Caco-2 (cell line): ENCODE results near the gene RGS8. TPM values are rescaled to one million over a fixed set of nuclear protein-coding genes. Genes with fewer than 3 reads are reported as not detected.

Experiments
- BruUV-seq: library from RNA; stranded (reverse); fragments of 400-500 nt; replicated peaks from 2 replicates; lab custom pipeline; 2021; lab: Mats Ljungman, UMichigan
- CTCF ChIA-PET: fragments of 300-600 bp; sonication (Branson Sonifier 250); formaldehyde crosslinking; loops from one replicate; lab custom pipeline; 2022; ENCODE audit warnings: antibody characterized with exemption; lab: Charles Lee
- POLR2A ChIA-PET: fragments of 300-600 bp; sonication (Branson Sonifier 250); formaldehyde crosslinking; loops from one replicate; lab custom pipeline; 2022; ENCODE audit warnings: antibody characterized with exemption; lab: Charles Lee
- DNase-seq, 2 experiments: peaks; one replicate each; pipeline versions ENCODE4 v3.0.0 to v3.0.0-alpha.2; 2020 to 2022
- H3K27me3 ChIP-seq: replicated peaks from 2 replicates; pipeline ENCODE4 v1.6.0; 2011; ENCODE audit warnings: low read length; ENCODE audit not compliant: control insufficient read depth, insufficient read depth
- H3K36me3 ChIP-seq: 2 replicates; pipeline ENCODE4 v1.5.1; 2011; ENCODE audit warnings: low read length; ENCODE audit not compliant: control insufficient read depth, insufficient read depth
- H3K4me1 ChIP-seq: fragments of 250-450 bp; sonication (Bioruptor Pico); 2 replicates; pipeline ENCODE4 v1.5.1; 2020; ENCODE audit warnings: mild to moderate bottlenecking
- H3K4me3 ChIP-seq: 2 replicates; pipeline ENCODE4 v1.5.1; 2011; ENCODE audit warnings: low read depth, mild to moderate bottlenecking, control low read depth, low read length
- H3K9me3 ChIP-seq: fragments of 250-450 bp; sonication (Bioruptor Pico); 2 replicates; pipeline ENCODE4 v1.5.1; 2020; ENCODE audit warnings: mild to moderate bottlenecking, moderate library complexity
- H3K27ac Mint-ChIP-seq: one replicate; pipeline ENCODE4 v1.8.0; 2022; ENCODE audit warnings: mixed read lengths; ENCODE audit not compliant: unreplicated experiment
- H3K27me3 Mint-ChIP-seq: one replicate; pipeline ENCODE4 v1.8.0; 2022; ENCODE audit warnings: mixed read lengths; ENCODE audit not compliant: insufficient read depth, unreplicated experiment
- H3K36me3 Mint-ChIP-seq: one replicate; pipeline ENCODE4 v1.8.0; 2022; ENCODE audit warnings: mild to moderate bottlenecking, mixed read lengths; ENCODE audit not compliant: insufficient read depth, unreplicated experiment
- H3K4me1 Mint-ChIP-seq: one replicate; pipeline ENCODE4 v1.8.0; 2022; ENCODE audit warnings: low read depth, mixed read lengths; ENCODE audit not compliant: unreplicated experiment
- H3K4me3 Mint-ChIP-seq: one replicate; pipeline ENCODE4 v1.8.0; 2022; ENCODE audit warnings: mild to moderate bottlenecking, moderate library complexity, mixed read lengths; ENCODE audit not compliant: unreplicated experiment
- H3K9me3 Mint-ChIP-seq: one replicate; pipeline ENCODE4 v1.8.0; 2022; ENCODE audit warnings: mixed read lengths; ENCODE audit not compliant: unreplicated experiment
- CTCF ChIP-seq, 2 experiments: fragments of 200-600 bp in 1 of 2; IDR thresholded peaks; 1 replicate in 1 of 2; 2 replicates in 1 of 2; pipeline versions ENCODE4 v1.5.1 to v1.8.0; 2011 to 2022; ENCODE audit warnings: antibody characterized with exemption in 1 of 2, control low read depth in 1 of 2, inconsistent platforms in 1 of 2, low read depth in 1 of 2, low read length in 1 of 2, mild to moderate bottlenecking in 1 of 2, moderate library complexity in 1 of 2; ENCODE audit not compliant: insufficient read depth in 1 of 2, severe bottlenecking in 1 of 2, unreplicated experiment in 1 of 2
- intact Hi-C: fragments of 100-400 bp; cut with micrococcal nuclease; formaldehyde crosslinking; loops from one replicate; pipeline ENCODE4 v1.10.0; 2022; ENCODE audit not compliant: unreplicated experiment
- total RNA-seq: library from RNA; stranded (reverse); gene quantifications from 2 replicates; pipeline ENCODE4 v1.2.3, GENCODE V29; 2022

The RGS8 gene
- total RNA-seq, 1 experiment from 2014 or later: not detected

GRCh38 chr1:182658055-182658454 lies 26.3 kb downstream of the RGS8 start:
- Mint-ChIP-seq H3K27ac (no peak overlapping the region), H3K27me3 (peaks cover 2% of the 10 kb centered on the region), H3K9me3 (no peaks in the 10 kb centered on the region), H3K36me3 (no peaks in the 10 kb centered on the region), H3K4me1 (no peaks in the 10 kb centered on the region), H3K4me3 (no peak overlapping the region)
- POLR2A ChIA-PET: no interaction called here
- Histone ChIP-seq H3K9me3 (no peaks in the 10 kb centered on the region), H3K4me1 (no peaks in the 10 kb centered on the region), H3K4me3 (no peak overlapping the region), H3K36me3 (no peaks in the 10 kb centered on the region), H3K27me3 (no peaks in the 10 kb centered on the region)
- BruUV-seq: no TSS peak
- CTCF ChIA-PET: interaction anchor here (0.7 kb wide), 1 partner anchor 321 kb away, joined by 3 read pairs; no protein-coding TSS in a partner anchor
- DNase-seq: no peak
- intact Hi-C loops: no loop called here
- no peak for TF ChIP-seq CTCF (IDR thresholded peaks at IDR 0.05; ENCODE audit: insufficient read depth in 1 of 2, low read depth in 1 of 2, low read length in 1 of 2, severe bottlenecking in 1 of 2, unreplicated experiment in 1 of 2)

- H3K27me3 ChIP-seq: no peaks in the 10 kb centered on the region
- Mint-ChIP-seq H3K27me3 (peaks cover 2% of the 10 kb centered on the region), H3K4me3 (no peak overlapping the region), H3K9me3 (no peaks in the 10 kb centered on the region), H3K36me3 (no peaks in the 10 kb centered on the region), H3K4me1 (no peaks in the 10 kb centered on the region), H3K27ac (no peak overlapping the region)
- no TSS peak for BruUV-seq
- no peaks in the 10 kb centered on the region for H3K36me3 ChIP-seq
- H3K9me3 ChIP-seq: no peaks in the 10 kb centered on the region
- ChIA-PET POLR2A (no interaction called here), CTCF (no interaction called here)
- H3K4me1 ChIP-seq: no peaks in the 10 kb centered on the region
- H3K4me3 ChIP-seq: no peak overlapping the region
- intact Hi-C loops: no loop called here
- no peak for TF ChIP-seq CTCF (IDR thresholded peaks at IDR 0.05; ENCODE audit: insufficient read depth in 1 of 2, low read depth in 1 of 2, low read length in 1 of 2, severe bottlenecking in 1 of 2, unreplicated experiment in 1 of 2)
- DNase-seq: no peak
Measured at GRCh38 chr1:182656842-182657397, 27.5 kb downstream of the RGS8 start.

- BruUV-seq: no TSS peak
- H3K36me3 ChIP-seq: no peaks in the 10 kb centered on the region
- no peak overlapping the region for H3K27ac Mint-ChIP-seq
- no peaks in the 10 kb centered on the region for H3K27me3 ChIP-seq
- no peak overlapping the region for H3K4me3 ChIP-seq
- no peaks in the 10 kb centered on the region for H3K36me3 Mint-ChIP-seq
- CTCF ChIA-PET: no interaction called here
- peaks cover 2% of the 10 kb centered on the region for H3K27me3 Mint-ChIP-seq
- DNase-seq: no peak
- TF ChIP-seq CTCF (IDR thresholded peaks at IDR 0.05; ENCODE audit: insufficient read depth in 1 of 2, low read depth in 1 of 2, low read length in 1 of 2, severe bottlenecking in 1 of 2, unreplicated experiment in 1 of 2): no peak
- intact Hi-C loops: no loop called here
- POLR2A ChIA-PET: no interaction called here
- H3K4me1 Mint-ChIP-seq: no peaks in the 10 kb centered on the region
- no peaks in the 10 kb centered on the region for H3K4me1 ChIP-seq
- H3K9me3 Mint-ChIP-seq: no peaks in the 10 kb centered on the region
- H3K4me3 Mint-ChIP-seq: no peak overlapping the region
- no peaks in the 10 kb centered on the region for H3K9me3 ChIP-seq
Measured at GRCh38 chr1:182653986-182654385, 30.4 kb downstream of the RGS8 start.
